IMR-90 (cell line): Measurements from ENCODE around the gene OR51F2. TPM values are rescaled to one million over a fixed set of nuclear protein-coding genes. Genes with fewer than 3 reads are reported as not detected.

Experiments used
- ATAC-seq: fragments of 200-7000 bp; cut with Tn5 transposase; 2 replicates; pipeline ENCODE4 v1.9.1; 2020; ENCODE audit warnings: low read depth, mild to moderate bottlenecking, moderate library complexity
- BruUV-seq: library from RNA; stranded (reverse); fragments of 400-500 nt; replicated peaks from 2 replicates; lab custom pipeline; 2021; lab: Mats Ljungman, UMichigan
- CTCF ChIA-PET: fragments of 300-600 bp; formaldehyde crosslinking; extraction: SDS; loops from one replicate; lab custom pipeline; 2021; ENCODE audit warnings: antibody characterized with exemption; lab: Yijun Ruan, JAX
- POLR2A ChIA-PET: fragments of 300-600 bp; sonication (Branson Sonifier 250); formaldehyde crosslinking; loops from one replicate; lab custom pipeline; 2022; ENCODE audit warnings: antibody characterized with exemption; ENCODE audit not compliant: unreplicated experiment; lab: Charles Lee
- DNase-seq: peaks from one replicate; pipeline ENCODE4 v3.0.0; 2013
- H2AFZ ChIP-seq: replicated peaks from 2 replicates; pipeline ENCODE3; 2013; ENCODE audit warnings: low read length, mild to moderate bottlenecking; ENCODE audit not compliant: poor library complexity
- H2AK5ac ChIP-seq: 2 replicates; pipeline ENCODE4 v1.6.1; 2013; ENCODE audit warnings: low read depth, low read length, inconsistent platforms
- H2AK9ac ChIP-seq: replicated peaks from 2 replicates; pipeline ENCODE3; 2013; ENCODE audit warnings: mild to moderate bottlenecking, low read depth, low read length, moderate library complexity; ENCODE audit not compliant: poor library complexity
- H2BK120ac ChIP-seq: 2 replicates; pipeline ENCODE4 v1.6.1; 2013; ENCODE audit warnings: low read depth, low read length, inconsistent platforms
- H2BK15ac ChIP-seq: 3 replicates; pipeline ENCODE4 v1.6.1; 2013; ENCODE audit warnings: low read depth, low read length, inconsistent platforms
- H2BK20ac ChIP-seq: 2 replicates; pipeline ENCODE4 v1.6.1; 2013; ENCODE audit warnings: low read depth, mild to moderate bottlenecking, inconsistent platforms, low read length, moderate library complexity
- H2BK5ac ChIP-seq: 2 replicates; pipeline ENCODE4 v1.6.1; 2013; ENCODE audit warnings: mild to moderate bottlenecking, low read depth, low read length, inconsistent platforms; ENCODE audit not compliant: poor library complexity, severe bottlenecking
- H3K14ac ChIP-seq: replicated peaks from 2 replicates; pipeline ENCODE4 v1.6.1; 2013; ENCODE audit warnings: low read depth, low read length, inconsistent platforms
- H3K18ac ChIP-seq: 2 replicates; pipeline ENCODE4 v1.6.1; 2013; ENCODE audit warnings: low read depth, low read length, control low read depth
- H3K23ac ChIP-seq: 2 replicates; pipeline ENCODE4 v1.6.1; 2013; ENCODE audit warnings: low read depth, low read length, inconsistent platforms
- H3K27ac ChIP-seq: 2 replicates; pipeline ENCODE4 v1.5.1; 2013; ENCODE audit warnings: mild to moderate bottlenecking, control low read depth, low read length; ENCODE audit not compliant: insufficient read depth
- H3K27me3 ChIP-seq: 2 replicates; pipeline ENCODE4 v1.6.1; 2013; ENCODE audit warnings: low read length; ENCODE audit not compliant: control insufficient read depth, insufficient read depth
- H3K36me3 ChIP-seq: 2 replicates; pipeline ENCODE4 v1.6.1; 2013; ENCODE audit warnings: low read length, mixed read lengths; ENCODE audit not compliant: control insufficient read depth, insufficient read depth
- H3K4ac ChIP-seq: 2 replicates; pipeline ENCODE4 v1.6.1; 2013; ENCODE audit warnings: low read depth, low read length, inconsistent platforms
- H3K4me1 ChIP-seq: 2 replicates; pipeline ENCODE4 v1.6.1; 2013; ENCODE audit warnings: low read length, mixed read lengths; ENCODE audit not compliant: control insufficient read depth, insufficient read depth
- H3K4me2 ChIP-seq: 2 replicates; pipeline ENCODE4 v1.6.1; 2013; ENCODE audit warnings: low read depth, mild to moderate bottlenecking, control low read depth, low read length, moderate library complexity
- H3K4me3 ChIP-seq: 2 replicates; pipeline ENCODE4 v1.5.1; 2013; ENCODE audit warnings: low read depth, mild to moderate bottlenecking, control low read depth, low read length, moderate library complexity; ENCODE audit not compliant: insufficient read depth
- H3K56ac ChIP-seq: 2 replicates; pipeline ENCODE4 v1.6.1; 2013; ENCODE audit warnings: low read length, inconsistent platforms; ENCODE audit not compliant: insufficient read depth; ENCODE audit errors: extremely low read depth
- H3K79me1 ChIP-seq, 2 experiments: 2 replicates each; pipeline ENCODE4 v1.6.1; 2013; ENCODE audit warnings: low read length in 2 of 2, inconsistent platforms in 1 of 2, low read depth in 1 of 2
- H3K9ac ChIP-seq: 2 replicates; pipeline ENCODE4 v1.6.1; 2013; ENCODE audit warnings: low read depth, low read length, control low read depth
- H3K9me1 ChIP-seq: 2 replicates; pipeline ENCODE4 v1.6.1; 2013; ENCODE audit warnings: low read length, inconsistent platforms; ENCODE audit not compliant: insufficient read depth
- H3K9me3 ChIP-seq: 2 replicates; pipeline ENCODE4 v1.6.1; 2013; ENCODE audit warnings: low read length; ENCODE audit not compliant: control insufficient read depth, insufficient read depth
- H4K20me1 ChIP-seq: 2 replicates; pipeline ENCODE4 v1.6.1; 2013; ENCODE audit warnings: low read length, inconsistent platforms; ENCODE audit not compliant: insufficient read depth
- H4K5ac ChIP-seq: 2 replicates; pipeline ENCODE4 v1.6.1; 2013; ENCODE audit warnings: mild to moderate bottlenecking, low read depth, low read length, control low read depth
- H4K8ac ChIP-seq, 2 experiments: 2 replicates each; pipeline ENCODE4 v1.6.1; 2013; ENCODE audit warnings: low read depth in 2 of 2, low read length in 2 of 2, control low read depth in 1 of 2, inconsistent platforms in 1 of 2
- H4K91ac ChIP-seq: 2 replicates; pipeline ENCODE4 v1.6.1; 2013; ENCODE audit warnings: low read depth, low read length, inconsistent platforms; ENCODE audit not compliant: insufficient read depth
- BHLHE40 ChIP-seq: fragments of 150-350 bp; IDR thresholded peaks from 2 replicates; pipeline ENCODE4 v1.6.1; 2016; ENCODE audit warnings: mild to moderate bottlenecking, low read depth, low read length
- CEBPB ChIP-seq: IDR thresholded peaks from 2 replicates; pipeline ENCODE4 v1.6.1; 2012; ENCODE audit warnings: low read depth, low read length, improper control_type of control experiment
- CHD1 ChIP-seq: IDR thresholded peaks from 2 replicates; pipeline ENCODE4 v1.6.1; 2012; ENCODE audit warnings: low read depth, low read length, improper control_type of control experiment
- CTCF ChIP-seq: conservative IDR thresholded peaks from 2 replicates; pipeline ENCODE4 v1.5.1; 2012; ENCODE audit warnings: mild to moderate bottlenecking, low read depth, low read length, improper control_type of control experiment
- FOS ChIP-seq: fragments of 150-350 bp; IDR thresholded peaks from 2 replicates; pipeline ENCODE4 v1.6.1; 2016; ENCODE audit warnings: low read depth, low read length
- MAFK ChIP-seq: IDR thresholded peaks from 2 replicates; pipeline ENCODE4 v1.6.1; 2012; ENCODE audit warnings: low read depth, low read length, improper control_type of control experiment
- MAZ ChIP-seq: IDR thresholded peaks from 2 replicates; pipeline ENCODE4 v1.6.1; 2012; ENCODE audit warnings: low read depth, mild to moderate bottlenecking, low read length, improper control_type of control experiment, moderate library complexity, borderline replicate concordance
- MXI1 ChIP-seq: IDR thresholded peaks from 2 replicates; pipeline ENCODE4 v1.6.1; 2012; ENCODE audit warnings: low read depth, mild to moderate bottlenecking, low read length, moderate library complexity, borderline replicate concordance
- NFE2L2 ChIP-seq: fragments of 150-350 bp; IDR thresholded peaks from 2 replicates; pipeline ENCODE4 v1.6.1; 2016; ENCODE audit warnings: low read depth, mild to moderate bottlenecking, low read length
- POLR2A ChIP-seq: IDR thresholded peaks from 2 replicates; pipeline ENCODE4 v1.6.1; 2012; ENCODE audit warnings: mild to moderate bottlenecking, low read depth, low read length
- RAD21 ChIP-seq: IDR thresholded peaks from 2 replicates; pipeline ENCODE4 v1.6.1; 2012; ENCODE audit warnings: low read length, improper control_type of control experiment
- RCOR1 ChIP-seq: IDR thresholded peaks from 2 replicates; pipeline ENCODE4 v1.6.1; 2012; ENCODE audit warnings: mild to moderate bottlenecking, low read length, improper control_type of control experiment; ENCODE audit not compliant: insufficient replicate concordance
- RFX5 ChIP-seq: IDR thresholded peaks from 2 replicates; pipeline ENCODE4 v1.8.0; 2012; ENCODE audit warnings: low read depth, mild to moderate bottlenecking, low read length, moderate library complexity
- SMC3 ChIP-seq: fragments of 150-350 bp; IDR thresholded peaks from 2 replicates; pipeline ENCODE4 v1.6.1; 2016; ENCODE audit warnings: low read depth, mild to moderate bottlenecking, antibody characterized with exemption, low read length, moderate library complexity
- WGBS, 2 experiments: methylation state at CpG; one replicate each; pipeline versions ENCODE4 v1.1.5 to v1.1.7; 2013; ENCODE audit warnings: missing lambda C conversion rate in 2 of 2; ENCODE audit not compliant: insufficient read length in 1 of 2; ENCODE audit errors: extremely low coverage in 2 of 2; 5-methylcytosine and 5-hydroxymethylcytosine counted together
- dilution Hi-C: fragments of 300-500 bp; cut with HindIII; formaldehyde crosslinking; loops from one replicate; pipeline ENCODE4 v1.14.3; 2018; ENCODE audit warnings: low sequenced_read_pairs; ENCODE audit not compliant: unreplicated experiment
- in situ Hi-C: fragments of 300-500 bp; cut with MboI; formaldehyde crosslinking; loops from 3 replicates; pipeline ENCODE4 v1.14.3; 2019; ENCODE audit warnings: low sequenced_read_pairs, inconsistent platforms, mixed read lengths
- intact Hi-C: fragments of 100-400 bp; cut with micrococcal nuclease; formaldehyde crosslinking; loops from 2 replicates; pipeline ENCODE4 v1.10.0; 2022
- polyA plus RNA-seq, 3 experiments: library from polyadenylated mRNA; depleted of rRNA; stranded (reverse); fragments of >200 nt; gene quantifications; 2 replicates each; pipeline ENCODE4 v1.2.3, GENCODE V29; 2012; ENCODE audit warnings: low replicate concordance in 1 of 3
- total RNA-seq: library from RNA; depleted of rRNA; stranded (reverse); fragments of >200 nt; gene quantifications from 2 replicates; pipeline ENCODE4 v1.2.3, GENCODE V29; 2012
- TF ChIP-seq, protein P1 (sequence below): fragments of 150-350 bp; IDR thresholded peaks from 2 replicates; pipeline ENCODE4 v1.6.1; 2016; ENCODE audit warnings: low read depth, mild to moderate bottlenecking, low read length, moderate library complexity, borderline replicate concordance
- TF ChIP-seq, protein P2 (sequence below): fragments of 150-350 bp; IDR thresholded peaks from 2 replicates; pipeline ENCODE4 v1.6.1; 2017; ENCODE audit warnings: mild to moderate bottlenecking, antibody characterized with exemption, low read length, low read depth

The OR51F2 gene
- total and polyA plus RNA-seq, 2 of the 4 experiments (the other 2 are of a cell fraction): 0.18 TPM; not detected in 1

- Histone ChIP-seq H3K56ac (no peak overlapping the region), H2BK15ac (no peak overlapping the region), H3K36me3 (no peaks in the 10 kb centered on the region), H2BK5ac (no peak overlapping the region), H4K8ac (no peak overlapping the region), H2AFZ (no peak overlapping the region), H3K18ac (no peak overlapping the region), H3K4me2 (no peak overlapping the region), H3K9me3 (no peaks in the 10 kb centered on the region), H2AK9ac (no peak overlapping the region), H3K27ac (no peak overlapping the region), H3K14ac (no peak overlapping the region), H3K4me1 (no peaks in the 10 kb centered on the region), H3K23ac (no peak overlapping the region), H3K4ac (no peak overlapping the region), H3K9ac (no peak overlapping the region), H4K20me1 (no peaks in the 10 kb centered on the region), H3K27me3 (peaks cover 5% of the 10 kb centered on the region; the same call in 1 of the 2 replicates), H3K9me1 (no peaks in the 10 kb centered on the region), H3K79me1 (no peaks in the 10 kb centered on the region), H2AK5ac (no peak overlapping the region), H4K91ac (no peak overlapping the region), H4K5ac (no peak overlapping the region), H2BK20ac (no peak overlapping the region), H2BK120ac (no peak overlapping the region), H3K4me3 (no peak overlapping the region)
- in situ Hi-C loops: no loop called here
- no peak for DNase-seq
- BruUV-seq: no TSS peak
- no peak for ATAC-seq
- dilution Hi-C loops: no loop called here
- CTCF ChIA-PET: no interaction called here
- WGBS, 2 experiments: no CpG with 5 or more reads among the region's 2 CpGs
- intact Hi-C loops: no loop called here
- TF ChIP-seq RCOR1 (no peak), SMC3 (no peak), CEBPB (no peak), RAD21 (no peak), RFX5 (no peak), MXI1 (no peak), MAZ (no peak), POLR2A (no peak), CHD1 (no peak), NFE2L2 (no peak), CTCF (no peak), FOS (no peak), MAFK (no peak), BHLHE40 (no peak)
- TF ChIP-seq, protein P1, sequence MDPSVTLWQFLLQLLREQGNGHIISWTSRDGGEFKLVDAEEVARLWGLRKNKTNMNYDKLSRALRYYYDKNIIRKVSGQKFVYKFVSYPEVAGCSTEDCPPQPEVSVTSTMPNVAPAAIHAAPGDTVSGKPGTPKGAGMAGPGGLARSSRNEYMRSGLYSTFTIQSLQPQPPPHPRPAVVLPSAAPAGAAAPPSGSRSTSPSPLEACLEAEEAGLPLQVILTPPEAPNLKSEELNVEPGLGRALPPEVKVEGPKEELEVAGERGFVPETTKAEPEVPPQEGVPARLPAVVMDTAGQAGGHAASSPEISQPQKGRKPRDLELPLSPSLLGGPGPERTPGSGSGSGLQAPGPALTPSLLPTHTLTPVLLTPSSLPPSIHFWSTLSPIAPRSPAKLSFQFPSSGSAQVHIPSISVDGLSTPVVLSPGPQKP: no peak
- TF ChIP-seq, protein P2, sequence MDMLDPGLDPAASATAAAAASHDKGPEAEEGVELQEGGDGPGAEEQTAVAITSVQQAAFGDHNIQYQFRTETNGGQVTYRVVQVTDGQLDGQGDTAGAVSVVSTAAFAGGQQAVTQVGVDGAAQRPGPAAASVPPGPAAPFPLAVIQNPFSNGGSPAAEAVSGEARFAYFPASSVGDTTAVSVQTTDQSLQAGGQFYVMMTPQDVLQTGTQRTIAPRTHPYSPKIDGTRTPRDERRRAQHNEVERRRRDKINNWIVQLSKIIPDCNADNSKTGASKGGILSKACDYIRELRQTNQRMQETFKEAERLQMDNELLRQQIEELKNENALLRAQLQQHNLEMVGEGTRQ: no peak
- POLR2A ChIA-PET: no interaction called here
These were observed 9.8 kb downstream of the OR51F2 start for GRCh38 chr11:4830909-4831308.
